Vagina (tissue), 2 donors: ENCODE measurements around the gene GTF3C2. TPM values are rescaled to one million over a fixed set of nuclear protein-coding genes. Genes with fewer than 3 reads are reported as not detected.

Source experiments
- DNase-seq, 2 donors: peaks; one replicate each; pipeline ENCODE4 v3.0.0-alpha.2; 2017; ENCODE audit errors: extremely low spot score in 2 of 2
- H3K27ac ChIP-seq: fragments of 200-600 bp; sonication (generic); one replicate; pipeline ENCODE4 v1.5.1; 2019
- H3K27me3 ChIP-seq: fragments of 200-600 bp; sonication (generic); one replicate; pipeline ENCODE4 v1.5.1; 2019
- H3K36me3 ChIP-seq, 2 donors: fragments of 200-600 bp; sonication (generic); one replicate each; pipeline ENCODE4 v1.5.1; 2017 to 2019
- H3K4me1 ChIP-seq: fragments of 200-600 bp; sonication (generic); one replicate; pipeline ENCODE4 v1.5.1; 2019
- H3K4me3 ChIP-seq, 2 donors: fragments of 200-600 bp; sonication (generic); 1 replicate in 1 of 2; 2 replicates in 1 of 2; pipeline ENCODE4 v1.5.1; 2016 to 2019
- H3K9me3 ChIP-seq: fragments of 200-600 bp; sonication (generic); one replicate; pipeline ENCODE4 v1.5.1; 2019
- POLR2A ChIP-seq, 2 donors: fragments of 450-650 bp; IDR thresholded peaks; one replicate each; pipeline ENCODE4 v1.6.1; 2017; ENCODE audit warnings: antibody characterized with exemption in 2 of 2, mild to moderate bottlenecking in 2 of 2, moderate library complexity in 2 of 2
- POLR2AphosphoS5 ChIP-seq, 2 donors: sonication (generic); formaldehyde crosslinking; IDR thresholded peaks; one replicate each; pipeline ENCODE4 v1.9.0; 2017; ENCODE audit warnings: antibody characterized with exemption in 2 of 2, mild to moderate bottlenecking in 2 of 2, low read depth in 1 of 2; ENCODE audit not compliant: insufficient read depth in 1 of 2
- intact Hi-C: fragments of 100-400 bp; cut with DNase I; formaldehyde crosslinking; loops from one replicate; pipeline ENCODE4 v1.15.1; 2023
- total RNA-seq: library from RNA; depleted of rRNA; stranded (reverse); fragments of >200 nt; gene quantifications from one replicate; pipeline ENCODE4 v1.2.3, GENCODE V29; 2016
- TF ChIP-seq, protein P1 (sequence below), 3 experiments: fragments of 450-650 bp in 2 of 3; fragments of 200-600 bp in 1 of 3; sonication (generic) in 1 of 3; IDR thresholded peaks; one replicate each; pipeline ENCODE4 v1.5.1; 2017 to 2019; ENCODE audit warnings: antibody characterized with exemption in 3 of 3, mild to moderate bottlenecking in 2 of 3, moderate library complexity in 2 of 3

Gene GTF3C2
- total RNA-seq, 1 donor from 2014 or later: 67.5 TPM

DNA sequence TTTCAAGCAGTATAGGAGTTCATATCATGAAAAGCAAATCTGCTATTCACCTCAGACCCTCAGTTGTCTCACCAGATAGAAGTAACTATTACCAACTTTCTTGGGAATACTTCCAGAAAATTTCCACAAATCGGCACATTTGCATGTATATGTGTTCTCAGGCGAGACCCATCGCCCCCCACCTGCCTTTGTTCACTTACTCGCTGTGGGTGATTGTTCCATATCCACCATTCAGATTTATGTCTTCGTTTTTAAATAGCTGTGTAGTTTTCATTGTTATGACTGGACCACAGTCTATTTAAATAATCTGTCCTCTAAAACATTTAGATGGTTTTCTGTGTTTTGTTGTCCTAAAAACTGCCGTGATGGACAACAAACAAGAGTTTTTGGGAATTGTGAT is 71.1 kb downstream of the GTF3C2 start:
- no peaks in the 10 kb centered on the region for H3K27me3 ChIP-seq
- H3K4me3 ChIP-seq: no peak overlapping the region
- no peak overlapping the region for H3K27ac ChIP-seq
- intact Hi-C loops: no loop called here
- TF ChIP-seq POLR2AphosphoS5 (IDR thresholded peaks at IDR 0.05; ENCODE audit: insufficient read depth in 1 of 2, low read depth in 1 of 2) (no peak), POLR2A (IDR thresholded peaks at IDR 0.05) (no peak)
- TF ChIP-seq, protein P1, sequence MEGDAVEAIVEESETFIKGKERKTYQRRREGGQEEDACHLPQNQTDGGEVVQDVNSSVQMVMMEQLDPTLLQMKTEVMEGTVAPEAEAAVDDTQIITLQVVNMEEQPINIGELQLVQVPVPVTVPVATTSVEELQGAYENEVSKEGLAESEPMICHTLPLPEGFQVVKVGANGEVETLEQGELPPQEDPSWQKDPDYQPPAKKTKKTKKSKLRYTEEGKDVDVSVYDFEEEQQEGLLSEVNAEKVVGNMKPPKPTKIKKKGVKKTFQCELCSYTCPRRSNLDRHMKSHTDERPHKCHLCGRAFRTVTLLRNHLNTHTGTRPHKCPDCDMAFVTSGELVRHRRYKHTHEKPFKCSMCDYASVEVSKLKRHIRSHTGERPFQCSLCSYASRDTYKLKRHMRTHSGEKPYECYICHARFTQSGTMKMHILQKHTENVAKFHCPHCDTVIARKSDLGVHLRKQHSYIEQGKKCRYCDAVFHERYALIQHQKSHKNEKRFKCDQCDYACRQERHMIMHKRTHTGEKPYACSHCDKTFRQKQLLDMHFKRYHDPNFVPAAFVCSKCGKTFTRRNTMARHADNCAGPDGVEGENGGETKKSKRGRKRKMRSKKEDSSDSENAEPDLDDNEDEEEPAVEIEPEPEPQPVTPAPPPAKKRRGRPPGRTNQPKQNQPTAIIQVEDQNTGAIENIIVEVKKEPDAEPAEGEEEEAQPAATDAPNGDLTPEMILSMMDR (IDR thresholded peaks at IDR 0.05): no peak
- DNase-seq: no peak
- H3K36me3 ChIP-seq: no peaks in the 10 kb centered on the region
- no peaks in the 10 kb centered on the region for H3K9me3 ChIP-seq
- H3K4me1 ChIP-seq: no peaks in the 10 kb centered on the region

DNA sequence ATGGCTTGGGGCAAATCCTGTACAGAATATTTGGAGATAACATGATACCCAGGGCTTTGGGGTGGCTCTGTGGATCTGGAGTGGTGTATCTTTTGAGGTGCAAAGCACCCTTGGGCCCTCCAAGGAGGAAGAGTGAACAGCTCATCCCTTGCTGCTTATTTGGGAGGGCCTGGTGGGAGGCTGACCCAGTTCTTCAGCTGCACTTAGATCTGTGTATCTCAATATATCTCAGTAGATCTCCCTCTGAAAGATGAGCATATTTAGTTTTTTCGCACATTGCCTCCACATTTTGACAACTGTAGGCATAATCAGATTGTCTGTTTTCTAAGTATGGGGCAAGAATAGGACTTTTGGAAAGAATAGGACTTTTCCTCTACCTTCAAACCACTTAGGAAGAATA is 71.6 kb downstream of the GTF3C2 start:
- no peak for DNase-seq
- TF ChIP-seq POLR2A (IDR thresholded peaks at IDR 0.05): no peak
- TF ChIP-seq, protein P1 (IDR thresholded peaks at IDR 0.05): no peak
- TF ChIP-seq POLR2AphosphoS5 (IDR thresholded peaks at IDR 0.05; ENCODE audit: insufficient read depth in 1 of 2, low read depth in 1 of 2): no peak
- Histone ChIP-seq H3K27ac (no peak overlapping the region), H3K4me3 (no peak overlapping the region), H3K36me3 (no peaks in the 10 kb centered on the region), H3K27me3 (no peaks in the 10 kb centered on the region), H3K4me1 (no peaks in the 10 kb centered on the region), H3K9me3 (no peaks in the 10 kb centered on the region)
- intact Hi-C loops: loop anchor here (5.0 kb wide), 1 partner anchor 188 kb away; no protein-coding TSS in a partner anchor

DNA sequence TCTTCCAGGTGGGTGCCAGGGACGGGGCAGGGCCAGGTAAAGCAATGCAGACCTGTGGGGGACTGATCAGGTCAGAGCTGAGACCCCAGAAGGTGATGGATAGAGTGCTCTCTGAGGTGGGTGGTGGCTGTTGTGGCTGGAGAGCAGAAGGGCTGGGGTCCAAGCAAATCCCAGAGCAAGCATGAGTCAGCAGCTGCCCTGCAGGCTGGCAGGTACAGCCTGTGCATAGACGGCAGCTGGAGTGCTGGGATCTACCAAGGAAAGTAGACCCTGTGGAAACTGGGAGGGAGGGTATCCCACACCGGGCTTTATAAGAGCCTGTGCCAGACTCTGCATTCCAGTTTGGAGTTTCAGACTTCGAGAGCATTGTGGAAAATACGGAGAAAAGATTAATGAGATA is 73.7 kb downstream of the GTF3C2 start:
- Histone ChIP-seq H3K27me3 (no peaks in the 10 kb centered on the region), H3K36me3 (no peaks in the 10 kb centered on the region), H3K9me3 (no peaks in the 10 kb centered on the region), H3K4me1 (no peaks in the 10 kb centered on the region), H3K27ac (no peak overlapping the region), H3K4me3 (no peak overlapping the region)
- DNase-seq: no peak
- TF ChIP-seq, protein P1 (IDR thresholded peaks at IDR 0.05): no peak
- TF ChIP-seq POLR2AphosphoS5 (IDR thresholded peaks at IDR 0.05; ENCODE audit: insufficient read depth in 1 of 2, low read depth in 1 of 2): no peak
- TF ChIP-seq POLR2A (IDR thresholded peaks at IDR 0.05): no peak
- intact Hi-C loops: loop anchor here (5.0 kb wide), 1 partner anchor 186 kb away; no protein-coding TSS in a partner anchor

DNA sequence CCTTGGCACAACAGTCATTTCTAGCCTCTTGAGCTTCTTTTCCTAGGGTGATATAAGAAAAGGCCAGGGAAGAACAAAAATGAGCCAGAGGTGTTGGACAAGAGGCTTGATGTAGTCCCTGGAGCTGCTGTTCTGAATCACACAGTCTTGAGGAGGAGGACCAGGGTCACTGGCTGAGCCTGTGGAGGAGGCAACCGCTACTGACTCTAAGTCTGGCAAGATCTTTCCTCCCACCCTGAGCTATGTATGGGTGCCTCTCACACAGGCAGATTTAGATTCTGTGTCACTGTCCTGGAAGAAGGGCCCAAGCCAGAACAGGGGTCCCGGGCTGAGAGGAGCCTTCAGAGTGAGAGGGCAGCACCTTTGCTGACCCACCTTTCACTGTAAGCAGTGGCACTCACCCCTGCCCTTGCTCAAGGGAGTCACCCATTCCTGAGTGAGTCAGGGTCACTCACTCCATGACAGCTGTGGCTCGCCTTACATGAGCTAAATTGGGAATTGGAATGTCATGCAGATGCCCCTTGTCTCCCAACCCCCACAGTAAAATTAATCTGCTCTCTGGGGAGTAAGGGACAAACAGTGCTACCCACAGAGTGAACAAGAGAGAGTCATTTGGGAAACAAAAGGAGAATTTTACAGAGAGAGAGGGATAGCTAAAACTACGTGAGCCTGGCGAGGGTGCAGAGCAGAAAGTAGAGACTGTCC is 74.6 kb downstream of the GTF3C2 start, which contains the start of gene TRIM54:
TSS of gene TRIM54 (plus strand) at position 575 of the 705 bp plus-strand sequence. CDS start 303 bp downstream, outside the sequence.
- no peaks in the 10 kb centered on the region for H3K27me3 ChIP-seq
- no peaks in the 10 kb centered on the region for H3K4me1 ChIP-seq
- H3K9me3 ChIP-seq: no peaks in the 10 kb centered on the region
- intact Hi-C loops: loop anchor here (5.0 kb wide), 1 partner anchor 185 kb away; no protein-coding TSS in a partner anchor
- H3K4me3 ChIP-seq: no peak within 1 kb of the TSS
- no peaks in the 10 kb centered on the region for H3K36me3 ChIP-seq
- DNase-seq: no peak
- no peak within 1 kb of the TSS for H3K27ac ChIP-seq
- TF ChIP-seq POLR2AphosphoS5 (IDR thresholded peaks at IDR 0.05; ENCODE audit: insufficient read depth in 1 of 2, low read depth in 1 of 2) (no peak), POLR2A (IDR thresholded peaks at IDR 0.05) (no peak)
- TF ChIP-seq, protein P1 (IDR thresholded peaks at IDR 0.05): no peak

DNA sequence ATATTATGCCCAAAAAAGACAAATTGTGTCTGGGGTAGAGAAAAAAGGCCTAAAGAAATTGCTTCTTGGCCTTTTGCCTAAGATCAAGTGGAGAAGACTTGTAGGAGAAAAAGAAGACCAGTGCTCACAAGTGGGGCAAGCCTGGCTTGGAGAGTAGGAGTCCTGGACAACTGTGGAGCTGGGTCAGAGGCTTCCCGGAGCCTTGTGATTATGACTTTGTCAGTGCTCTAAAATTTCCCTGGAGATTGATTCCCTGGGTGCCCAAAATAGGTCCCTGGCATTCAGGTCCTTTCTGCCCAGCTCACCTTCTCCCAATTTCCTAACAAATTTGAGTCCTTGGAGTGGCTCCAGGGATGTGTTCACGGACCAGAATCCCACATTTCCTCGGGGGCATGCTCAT is 75.1 kb downstream of the GTF3C2 start:
- DNase-seq: no peak
- H3K4me3 ChIP-seq: no peak overlapping the region
- H3K27ac ChIP-seq: no peak overlapping the region
- no peaks in the 10 kb centered on the region for H3K4me1 ChIP-seq
- H3K36me3 ChIP-seq: no peaks in the 10 kb centered on the region
- no peaks in the 10 kb centered on the region for H3K9me3 ChIP-seq
- intact Hi-C loops: loop anchor here (5.0 kb wide), 1 partner anchor 184 kb away; no protein-coding TSS in a partner anchor
- TF ChIP-seq POLR2AphosphoS5 (IDR thresholded peaks at IDR 0.05; ENCODE audit: insufficient read depth in 1 of 2, low read depth in 1 of 2) (no peak), POLR2A (IDR thresholded peaks at IDR 0.05) (no peak)
- TF ChIP-seq, protein P1 (IDR thresholded peaks at IDR 0.05): no peak
- no peaks in the 10 kb centered on the region for H3K27me3 ChIP-seq
